Measurements from ENCODE around the gene EDC3.

DNA sequence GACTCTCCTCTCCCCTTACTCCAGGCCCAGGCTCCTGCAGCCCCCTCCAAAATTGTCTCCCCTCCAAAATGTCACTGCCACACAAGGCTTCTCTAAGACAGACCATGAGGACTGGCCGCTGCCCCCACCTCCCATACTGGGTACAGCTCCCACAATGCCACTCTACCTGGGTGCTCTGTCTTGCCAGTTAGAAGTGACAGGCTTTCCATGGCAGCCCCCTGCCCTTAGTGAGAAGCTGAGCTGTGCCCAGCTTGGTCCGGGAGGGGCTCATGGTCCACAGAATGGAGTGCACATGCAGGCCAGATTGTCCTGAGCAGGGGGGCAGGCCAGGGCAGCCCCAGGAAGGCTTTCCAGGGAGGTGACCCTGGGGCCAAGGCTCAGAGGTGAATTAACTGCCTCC is 83.1 kb downstream of the EDC3 start:
- TF ChIP-seq POLR2A (IDR thresholded peaks at IDR 0.05): no peak
- TF ChIP-seq, protein P1, sequence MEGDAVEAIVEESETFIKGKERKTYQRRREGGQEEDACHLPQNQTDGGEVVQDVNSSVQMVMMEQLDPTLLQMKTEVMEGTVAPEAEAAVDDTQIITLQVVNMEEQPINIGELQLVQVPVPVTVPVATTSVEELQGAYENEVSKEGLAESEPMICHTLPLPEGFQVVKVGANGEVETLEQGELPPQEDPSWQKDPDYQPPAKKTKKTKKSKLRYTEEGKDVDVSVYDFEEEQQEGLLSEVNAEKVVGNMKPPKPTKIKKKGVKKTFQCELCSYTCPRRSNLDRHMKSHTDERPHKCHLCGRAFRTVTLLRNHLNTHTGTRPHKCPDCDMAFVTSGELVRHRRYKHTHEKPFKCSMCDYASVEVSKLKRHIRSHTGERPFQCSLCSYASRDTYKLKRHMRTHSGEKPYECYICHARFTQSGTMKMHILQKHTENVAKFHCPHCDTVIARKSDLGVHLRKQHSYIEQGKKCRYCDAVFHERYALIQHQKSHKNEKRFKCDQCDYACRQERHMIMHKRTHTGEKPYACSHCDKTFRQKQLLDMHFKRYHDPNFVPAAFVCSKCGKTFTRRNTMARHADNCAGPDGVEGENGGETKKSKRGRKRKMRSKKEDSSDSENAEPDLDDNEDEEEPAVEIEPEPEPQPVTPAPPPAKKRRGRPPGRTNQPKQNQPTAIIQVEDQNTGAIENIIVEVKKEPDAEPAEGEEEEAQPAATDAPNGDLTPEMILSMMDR (IDR thresholded peaks at IDR 0.05): no peak
